ENCODE results near the gene AICDA.
"Not testable (repeated sequence)": the region's sequence is repeated elsewhere in the genome, so short reads cannot be mapped to it uniquely, and the experiment has no call there.

Gene AICDA

GRCh38 chr12:8622646-8623045 is 10.0 kb upstream of the AICDA start:
- DNase-seq (ENCODE audit: insufficient read length, low spot score), result no peak
- TF ChIP-seq POLR2A (IDR thresholded peaks at IDR 0.05; ENCODE audit: low read depth, low read length) (no peak), TAF1 (IDR thresholded peaks at IDR 0.05; ENCODE audit: low read depth, low read length) (no peak), POU2F2 (IDR thresholded peaks at IDR 0.05; ENCODE audit: low read depth, low read length) (no peak), SPI1 (IDR thresholded peaks at IDR 0.05; ENCODE audit: low read depth, low read length) (no peak), POLR2AphosphoS5 (IDR thresholded peaks at IDR 0.05; ENCODE audit: low read depth, low read length) (no peak), PAX5 (IDR thresholded peaks at IDR 0.05; ENCODE audit: insufficient read depth, low read length, severe bottlenecking) (no peak)
- FAIRE-seq, result no peak

DNA sequence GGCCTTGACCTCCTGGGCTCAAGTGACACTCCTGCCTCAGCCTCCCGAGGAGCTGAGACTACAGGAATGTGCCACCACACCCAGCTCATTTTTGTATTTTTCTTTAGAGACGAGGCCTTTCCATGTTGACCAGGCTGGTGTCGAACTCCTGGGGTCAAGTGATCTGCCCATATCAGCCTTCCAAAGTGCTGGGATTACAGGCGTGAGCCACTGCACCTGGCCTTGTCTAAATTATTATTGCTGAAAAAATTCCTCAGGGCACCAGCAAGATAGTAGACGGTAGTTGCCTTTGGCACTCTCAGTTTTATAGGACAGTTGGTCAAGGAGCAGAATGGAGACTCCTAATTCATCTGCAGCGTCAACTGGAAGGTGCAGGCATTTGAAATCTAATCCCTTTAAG is 2.5 kb upstream of the AICDA start:
- no peak for DNase-seq (ENCODE audit: insufficient read length, low spot score)
- TF ChIP-seq TAF1 (IDR thresholded peaks at IDR 0.05; ENCODE audit: low read depth, low read length) (no peak), POLR2A (IDR thresholded peaks at IDR 0.05; ENCODE audit: low read depth, low read length) (no peak), PAX5 (IDR thresholded peaks at IDR 0.05; ENCODE audit: insufficient read depth, low read length, severe bottlenecking) (no peak), POLR2AphosphoS5 (IDR thresholded peaks at IDR 0.05; ENCODE audit: low read depth, low read length) (no peak), SPI1 (IDR thresholded peaks at IDR 0.05; ENCODE audit: low read depth, low read length) (no peak), POU2F2 (IDR thresholded peaks at IDR 0.05; ENCODE audit: low read depth, low read length) (no peak)
- no peak for FAIRE-seq

DNA sequence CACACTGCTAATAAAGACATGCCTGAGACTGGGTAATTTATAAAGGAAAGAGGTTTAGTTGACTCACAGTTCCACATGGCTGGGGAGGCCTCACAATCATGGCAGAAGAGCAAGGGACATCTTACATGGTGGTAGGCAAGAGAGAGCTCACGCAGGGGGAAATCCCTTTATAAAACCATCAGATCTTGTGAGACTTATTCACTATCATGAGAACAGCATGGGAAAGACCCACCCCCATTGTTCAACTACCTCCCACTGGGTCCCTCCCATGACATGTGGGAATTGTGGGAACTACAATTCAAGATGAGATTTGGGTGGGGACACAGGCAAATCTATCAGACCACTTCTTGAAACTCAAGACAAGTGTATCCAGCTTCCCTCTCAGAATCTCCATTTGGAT is 1.2 kb upstream of the AICDA start:
- not testable (repeated sequence) for FAIRE-seq; DNase-seq (ENCODE audit: insufficient read length, low spot score)

GRCh38 chr12:8609061-8609570 is 3.5 kb downstream of the AICDA start:
- DNase-seq (ENCODE audit: insufficient read length, low spot score) (no peak), FAIRE-seq (peak; percentile 9)
- TF ChIP-seq SPI1 (IDR thresholded peaks at IDR 0.05; ENCODE audit: low read depth, low read length) (no peak), POLR2A (IDR thresholded peaks at IDR 0.05; ENCODE audit: low read depth, low read length) (peak; percentile 74), POLR2AphosphoS5 (IDR thresholded peaks at IDR 0.05; ENCODE audit: low read depth, low read length) (peak; percentile 70)

GRCh38 chr12:8606890-8607289 is 5.8 kb downstream of the AICDA start:
- FAIRE-seq, result no peak
- TF ChIP-seq POLR2A (IDR thresholded peaks at IDR 0.05; ENCODE audit: low read depth, low read length) (no peak), PAX5 (IDR thresholded peaks at IDR 0.05; ENCODE audit: insufficient read depth, low read length, severe bottlenecking) (no peak), SPI1 (IDR thresholded peaks at IDR 0.05; ENCODE audit: low read depth, low read length) (peak; percentile 6; the same call in 1 of the 2 replicates), TAF1 (IDR thresholded peaks at IDR 0.05; ENCODE audit: low read depth, low read length) (no peak)
- no peak for DNase-seq (ENCODE audit: insufficient read length, low spot score)

DNA sequence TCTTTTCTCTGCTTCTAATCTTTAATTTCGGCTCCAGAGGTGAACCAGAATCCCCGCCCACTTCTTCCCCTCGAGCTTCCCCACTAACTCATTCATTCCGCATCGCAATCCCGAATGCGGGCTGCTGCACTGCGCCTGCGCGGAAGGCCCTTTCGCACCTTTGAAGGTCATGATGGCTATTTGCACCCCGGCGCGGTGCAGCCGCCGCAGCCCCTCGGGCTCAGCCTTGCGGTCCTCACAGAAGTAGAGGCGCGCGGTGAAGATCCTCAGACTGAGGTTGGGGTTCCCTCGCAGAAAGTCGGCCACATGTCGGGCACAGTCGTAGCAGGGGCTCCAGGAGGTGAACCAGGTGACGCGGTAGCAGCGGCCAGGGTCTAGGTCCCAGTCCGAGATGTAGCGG is 7.6 kb downstream of the AICDA start:
- FAIRE-seq, result no peak
- no peak for DNase-seq (ENCODE audit: insufficient read length, low spot score)
- no peak for TF ChIP-seq TAF1 (IDR thresholded peaks at IDR 0.05; ENCODE audit: low read depth, low read length)

- DNase-seq (ENCODE audit: insufficient read length, low spot score) (no peak), FAIRE-seq (no peak)
- TF ChIP-seq POLR2AphosphoS5 (IDR thresholded peaks at IDR 0.05; ENCODE audit: low read depth, low read length) (no peak), PAX5 (IDR thresholded peaks at IDR 0.05; ENCODE audit: insufficient read depth, low read length, severe bottlenecking) (no peak), POU2F2 (IDR thresholded peaks at IDR 0.05; ENCODE audit: low read depth, low read length) (no peak), POLR2A (IDR thresholded peaks at IDR 0.05; ENCODE audit: low read depth, low read length) (no peak; the same call in 1 of the 2 replicates), TAF1 (IDR thresholded peaks at IDR 0.05; ENCODE audit: low read depth, low read length) (no peak), SPI1 (IDR thresholded peaks at IDR 0.05; ENCODE audit: low read depth, low read length) (no peak)
Measured at GRCh38 chr12:8603856-8604255, 8.8 kb downstream of the AICDA start.

DNA sequence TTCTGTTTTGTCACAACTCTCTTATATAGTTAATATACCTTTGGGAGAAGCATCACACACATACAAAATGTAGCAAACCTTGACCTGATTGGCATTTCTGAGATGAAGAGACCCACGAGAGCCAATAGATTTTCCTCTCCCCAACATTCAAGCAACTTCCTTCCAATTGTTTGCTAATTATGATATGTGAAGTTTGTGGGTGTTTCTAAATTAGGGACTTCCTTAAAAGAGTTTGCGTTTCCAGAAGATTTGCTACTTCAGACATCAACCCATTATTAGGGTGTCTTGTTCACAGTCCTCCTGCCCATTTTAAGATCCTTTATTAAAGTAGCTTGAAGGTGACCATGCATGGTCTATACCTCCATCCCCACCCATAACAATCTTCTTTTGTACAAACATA is 9.4 kb downstream of the AICDA start:
- FAIRE-seq (no peak), DNase-seq (ENCODE audit: insufficient read length, low spot score) (no peak)
- no peak for TF ChIP-seq PAX5 (IDR thresholded peaks at IDR 0.05; ENCODE audit: insufficient read depth, low read length, severe bottlenecking)
- no peak for TF ChIP-seq POLR2AphosphoS5 (IDR thresholded peaks at IDR 0.05; ENCODE audit: low read depth, low read length)
- peak; percentile 4; the same call in 1 of the 2 replicates for TF ChIP-seq SPI1 (IDR thresholded peaks at IDR 0.05; ENCODE audit: low read depth, low read length)
- no peak for TF ChIP-seq TAF1 (IDR thresholded peaks at IDR 0.05; ENCODE audit: low read depth, low read length)

GRCh38 chr12:8596561-8596960 is 16.1 kb downstream of the AICDA start:
- no peak for TF ChIP-seq POU2F2 (IDR thresholded peaks at IDR 0.05; ENCODE audit: low read depth, low read length)
- no peak for TF ChIP-seq SPI1 (IDR thresholded peaks at IDR 0.05; ENCODE audit: low read depth, low read length)
- TF ChIP-seq PAX5 (IDR thresholded peaks at IDR 0.05; ENCODE audit: insufficient read depth, low read length, severe bottlenecking), result no peak
- TF ChIP-seq POLR2AphosphoS5 (IDR thresholded peaks at IDR 0.05; ENCODE audit: low read depth, low read length), result no peak
- TF ChIP-seq POLR2A (IDR thresholded peaks at IDR 0.05; ENCODE audit: low read depth, low read length), result no peak
- no peak for TF ChIP-seq TAF1 (IDR thresholded peaks at IDR 0.05; ENCODE audit: low read depth, low read length)
- DNase-seq (ENCODE audit: insufficient read length, low spot score), result no peak
- no peak for FAIRE-seq

- DNase-seq (ENCODE audit: insufficient read length, low spot score) (no peak), FAIRE-seq (no peak)
- no peak for TF ChIP-seq POLR2AphosphoS5 (IDR thresholded peaks at IDR 0.05; ENCODE audit: low read depth, low read length)
- TF ChIP-seq POLR2A (IDR thresholded peaks at IDR 0.05; ENCODE audit: low read depth, low read length), result no peak
- no peak for TF ChIP-seq TAF1 (IDR thresholded peaks at IDR 0.05; ENCODE audit: low read depth, low read length)
- no peak for TF ChIP-seq SPI1 (IDR thresholded peaks at IDR 0.05; ENCODE audit: low read depth, low read length)
- no peak for TF ChIP-seq POU2F2 (IDR thresholded peaks at IDR 0.05; ENCODE audit: low read depth, low read length)
Measured at GRCh38 chr12:8594072-8594471, 18.6 kb downstream of the AICDA start.

DNA sequence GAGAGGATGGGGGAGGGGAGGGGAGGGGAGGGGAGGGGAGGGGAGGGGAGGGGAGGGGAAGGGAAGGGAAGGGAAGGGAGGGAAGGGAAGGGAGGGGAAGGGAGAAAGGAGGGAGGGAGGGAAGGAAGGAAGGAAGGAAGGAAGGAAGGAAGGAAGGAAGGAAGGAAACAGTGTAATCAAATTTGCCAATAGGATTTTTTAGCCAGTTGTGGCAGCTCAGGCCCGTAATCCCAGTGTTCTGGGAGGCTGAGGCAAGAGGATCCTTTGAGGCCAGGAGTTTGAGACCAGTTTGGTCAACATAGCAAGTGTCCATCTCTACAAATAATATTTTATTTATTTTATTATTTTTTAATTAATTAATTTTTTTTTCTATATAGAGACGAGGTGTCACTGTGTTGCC is 19.4 kb downstream of the AICDA start:
- no peak for FAIRE-seq
- TF ChIP-seq SPI1 (IDR thresholded peaks at IDR 0.05; ENCODE audit: low read depth, low read length) (no peak), TAF1 (IDR thresholded peaks at IDR 0.05; ENCODE audit: low read depth, low read length) (no peak)

More for the DNA sequence above, 19.4 kb downstream of the AICDA start:
- no peak for DNase-seq (ENCODE audit: insufficient read length, low spot score)
